ENCODE data around the gene SCN5A.

Gene SCN5A

DNA sequence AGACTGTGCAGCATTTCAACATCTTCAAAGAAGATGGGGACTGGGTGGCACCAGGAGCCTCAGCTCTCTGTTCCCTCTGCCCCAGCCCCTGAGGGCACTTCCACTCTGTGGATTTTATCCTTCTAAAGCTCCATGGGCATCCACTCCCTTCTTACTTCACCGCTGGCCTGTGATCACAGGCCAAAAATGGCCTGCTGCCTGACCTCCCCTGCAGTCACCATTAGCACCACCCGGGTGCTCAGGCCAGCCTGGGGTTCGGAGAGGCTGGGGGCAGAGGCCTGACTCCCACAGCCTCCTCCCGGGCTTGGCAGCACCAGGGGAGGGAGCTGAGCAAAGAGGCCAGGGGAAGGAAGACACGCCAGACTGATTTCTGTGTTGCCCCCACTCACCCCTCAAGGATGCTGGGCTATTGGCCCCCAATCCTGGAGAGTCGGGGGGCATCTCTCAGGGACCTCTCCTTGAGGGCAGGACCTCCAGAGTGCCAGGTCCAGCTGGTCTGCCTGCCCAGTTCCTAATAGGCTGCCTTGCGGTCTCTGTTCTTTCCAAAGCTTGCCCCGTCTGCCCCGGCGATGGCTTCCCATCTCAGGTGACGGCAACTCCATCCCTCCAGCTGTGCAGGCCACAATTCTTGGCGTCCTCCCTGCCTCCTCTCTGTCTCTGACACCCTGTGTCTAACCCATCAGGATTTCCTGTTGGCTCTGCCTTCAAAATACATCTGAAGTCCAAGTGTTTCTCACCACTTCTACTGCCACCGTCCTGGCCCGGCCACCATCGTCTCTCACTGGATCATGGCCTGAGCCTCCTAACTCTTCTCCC is 86.2 kb downstream of the SCN5A start:
- in situ Hi-C loops (cut with HindIII; ENCODE audit: low sequenced_read_pairs), result no loop called here

DNA sequence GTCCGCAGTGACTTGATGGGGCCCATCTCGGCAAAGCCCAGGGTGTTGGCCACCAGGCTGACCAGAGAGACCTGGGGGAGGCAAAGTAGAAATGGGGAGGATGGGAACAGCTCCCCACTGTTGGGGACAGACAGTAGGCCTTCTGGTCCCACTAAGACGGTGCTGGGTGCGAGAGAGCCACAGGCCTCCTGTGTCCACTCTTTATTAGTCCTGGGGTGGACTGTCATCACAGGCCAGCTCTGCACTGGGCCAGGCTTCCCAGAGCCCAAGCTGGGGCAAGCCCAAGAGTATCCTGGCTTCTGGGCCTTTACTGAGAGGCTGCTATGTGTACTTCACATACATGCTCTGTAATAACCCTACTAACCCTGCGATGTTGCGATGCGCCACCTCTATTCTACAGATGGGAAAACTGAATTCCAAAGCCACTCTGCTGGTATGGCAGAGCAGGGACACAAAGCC is 87.0 kb downstream of the SCN5A start:
- in situ Hi-C loops (cut with HindIII; ENCODE audit: low sequenced_read_pairs), result no loop called here

DNA sequence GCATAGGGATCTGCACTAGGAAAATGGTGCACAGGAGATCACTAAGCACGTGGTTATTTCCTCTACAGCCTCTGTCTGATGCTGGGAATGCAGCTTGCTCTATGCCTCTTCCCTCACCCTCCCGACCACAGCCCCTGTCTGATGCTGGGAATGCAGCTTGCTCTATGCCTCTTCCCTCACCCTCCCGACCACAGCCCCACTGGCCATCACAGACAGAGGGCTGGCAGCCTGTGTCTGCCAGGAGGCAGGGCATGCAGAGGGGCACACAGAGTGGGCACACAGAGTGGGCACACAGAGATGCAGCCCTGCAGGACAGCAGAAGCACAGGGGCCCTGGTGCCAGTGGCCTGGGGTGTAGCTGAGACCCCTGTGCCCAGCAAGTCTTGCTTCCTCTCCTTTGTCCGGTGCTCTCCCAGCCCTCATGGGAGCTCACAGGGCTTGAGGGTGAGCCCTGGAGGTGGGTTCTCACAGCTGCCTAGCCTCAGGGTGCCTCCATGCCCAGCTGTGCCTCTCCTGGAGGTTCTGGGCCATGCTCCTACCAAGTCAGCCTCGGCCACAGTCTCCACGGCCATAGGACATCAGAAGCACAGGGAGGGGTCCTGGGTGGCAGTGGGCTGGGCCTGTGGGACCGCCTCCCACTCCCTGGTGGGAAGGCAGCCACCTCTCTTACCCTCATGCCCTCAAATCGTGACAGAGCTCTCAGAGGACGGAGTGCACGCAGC is 87.6 kb downstream of the SCN5A start:
- in situ Hi-C loops (cut with HindIII; ENCODE audit: low sequenced_read_pairs), result no loop called here

DNA sequence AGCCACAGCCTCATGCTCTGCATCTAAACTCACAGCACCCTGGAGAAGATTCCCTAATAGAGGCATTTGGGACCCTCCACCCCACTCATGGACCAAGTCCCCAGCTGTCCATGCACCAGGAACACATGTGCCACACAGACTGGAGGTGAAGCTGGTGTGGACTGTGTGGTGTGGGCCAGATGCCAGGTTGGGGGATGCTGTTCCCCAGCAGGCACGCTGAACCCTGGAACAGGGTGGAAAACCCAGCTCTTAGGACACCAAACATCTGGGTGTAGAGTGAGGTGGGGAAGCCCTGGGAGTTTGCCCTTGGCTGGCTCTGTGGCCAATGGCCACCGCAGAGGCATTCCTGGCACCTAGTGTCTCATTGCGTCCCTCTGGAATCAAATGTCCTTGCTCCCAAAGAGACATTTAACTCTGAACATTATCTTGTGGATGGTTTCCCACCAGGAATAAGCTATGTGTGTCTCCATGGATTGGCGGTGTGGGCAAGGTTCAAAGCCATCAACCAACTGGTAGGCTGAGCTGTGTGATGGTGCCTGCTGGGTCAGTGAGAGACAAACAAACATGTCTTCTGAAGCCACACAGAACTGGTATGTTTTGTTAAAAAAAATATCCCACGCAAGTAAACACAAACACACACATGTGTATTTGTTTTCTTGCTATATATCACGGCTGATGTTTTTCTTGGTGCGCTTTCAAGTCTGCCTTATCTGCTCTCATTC is 88.3 kb downstream of the SCN5A start:
- in situ Hi-C loops (cut with HindIII; ENCODE audit: low sequenced_read_pairs), result no loop called here

GRCh38 chr3:38560284-38560683 is 89.2 kb downstream of the SCN5A start:
- in situ Hi-C loops (cut with HindIII; ENCODE audit: low sequenced_read_pairs), result no loop called here

DNA sequence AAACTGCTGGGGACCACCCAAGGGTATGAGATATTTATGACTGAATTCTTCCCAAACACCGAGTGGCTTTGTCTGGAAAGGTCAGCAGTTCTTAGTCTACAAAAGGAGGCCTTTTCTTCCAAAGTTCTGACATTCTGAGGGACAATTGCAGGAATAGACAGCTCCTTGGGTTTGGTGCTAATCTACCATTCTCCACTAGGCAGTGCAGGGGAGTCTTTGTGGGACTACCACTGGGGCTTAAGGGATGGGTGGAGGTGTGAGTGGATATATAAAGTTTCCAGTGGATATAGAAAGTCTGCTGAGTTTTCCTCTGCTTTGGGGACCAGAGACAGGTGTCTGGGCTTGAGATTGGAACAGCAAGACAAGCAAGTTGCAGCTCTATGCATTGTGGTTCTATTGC is 90.6 kb downstream of the SCN5A start:
- in situ Hi-C loops (cut with HindIII; ENCODE audit: low sequenced_read_pairs), result no loop called here

DNA sequence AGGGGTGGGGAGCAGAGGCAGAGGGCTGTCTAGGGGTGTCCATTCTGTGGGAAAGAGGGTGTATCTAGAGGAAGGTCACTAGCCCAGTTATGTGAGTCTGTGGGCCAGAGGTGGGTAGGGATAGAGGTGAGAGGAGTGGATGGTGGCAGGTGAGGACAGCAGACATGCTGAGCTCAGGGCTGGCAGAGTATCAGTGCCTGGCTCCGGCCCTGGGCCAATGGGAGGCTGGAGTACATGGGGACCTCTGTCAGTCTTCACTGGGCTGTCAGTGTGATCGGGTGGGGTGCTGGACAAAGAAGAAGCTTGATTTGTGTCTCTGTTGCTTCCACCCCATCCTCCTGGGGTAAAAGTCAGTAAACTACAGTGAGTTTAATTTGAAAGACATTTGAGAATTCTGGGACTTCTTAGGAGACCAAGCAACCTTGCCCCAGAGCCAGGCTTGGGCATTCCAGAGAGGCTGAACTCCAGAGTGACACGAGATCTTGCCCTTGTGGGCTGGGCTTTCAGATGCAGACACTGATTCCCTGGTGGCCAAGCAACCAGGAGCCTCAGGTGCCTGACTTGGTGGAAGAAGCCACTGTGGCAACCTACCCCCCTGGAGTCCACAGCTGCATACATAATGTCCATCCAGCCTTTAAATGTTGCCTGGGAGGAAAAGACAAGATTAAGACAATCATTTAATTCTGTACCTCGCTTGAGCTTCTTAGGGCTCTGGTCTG is 92.7 kb downstream of the SCN5A start:
- in situ Hi-C loops (cut with HindIII; ENCODE audit: low sequenced_read_pairs), result no loop called here

- in situ Hi-C loops (cut with HindIII; ENCODE audit: low sequenced_read_pairs), result no loop called here
These were observed 93.6 kb downstream of the SCN5A start for GRCh38 chr3:38555926-38556325.

DNA sequence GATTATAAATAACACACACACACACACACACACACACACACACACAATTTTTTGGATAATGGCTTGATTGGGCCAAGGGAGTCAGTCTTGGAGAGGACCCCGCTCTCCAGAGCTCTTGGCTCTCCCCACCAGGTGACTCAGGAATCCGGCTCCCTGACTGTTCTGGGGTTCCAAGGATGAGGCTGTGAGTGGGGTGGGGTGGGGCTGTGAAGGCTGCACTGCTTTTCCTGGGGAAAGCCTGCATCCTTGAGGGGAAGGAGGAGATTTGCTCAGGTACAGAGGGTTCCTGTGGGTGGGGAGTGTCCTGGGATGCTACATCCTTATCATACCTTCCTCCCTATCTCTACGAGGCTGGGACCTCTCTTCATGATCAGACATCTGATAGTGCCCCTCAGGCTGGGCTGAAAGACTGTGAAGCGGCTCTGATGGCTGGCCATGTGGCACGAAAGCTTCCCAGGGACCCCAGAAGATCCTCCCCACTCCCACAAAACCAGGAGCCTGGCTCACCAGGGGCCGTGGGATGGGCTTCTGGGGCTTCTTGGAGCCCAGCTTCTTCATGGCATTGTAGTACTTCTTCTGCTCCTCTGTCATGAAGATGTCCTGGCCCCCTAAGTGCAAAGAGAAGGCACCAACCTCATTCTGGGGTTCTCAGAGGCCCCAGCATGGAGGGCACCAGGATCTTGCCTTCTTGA is 94.2 kb downstream of the SCN5A start:
- in situ Hi-C loops (cut with HindIII; ENCODE audit: low sequenced_read_pairs), result no loop called here

DNA sequence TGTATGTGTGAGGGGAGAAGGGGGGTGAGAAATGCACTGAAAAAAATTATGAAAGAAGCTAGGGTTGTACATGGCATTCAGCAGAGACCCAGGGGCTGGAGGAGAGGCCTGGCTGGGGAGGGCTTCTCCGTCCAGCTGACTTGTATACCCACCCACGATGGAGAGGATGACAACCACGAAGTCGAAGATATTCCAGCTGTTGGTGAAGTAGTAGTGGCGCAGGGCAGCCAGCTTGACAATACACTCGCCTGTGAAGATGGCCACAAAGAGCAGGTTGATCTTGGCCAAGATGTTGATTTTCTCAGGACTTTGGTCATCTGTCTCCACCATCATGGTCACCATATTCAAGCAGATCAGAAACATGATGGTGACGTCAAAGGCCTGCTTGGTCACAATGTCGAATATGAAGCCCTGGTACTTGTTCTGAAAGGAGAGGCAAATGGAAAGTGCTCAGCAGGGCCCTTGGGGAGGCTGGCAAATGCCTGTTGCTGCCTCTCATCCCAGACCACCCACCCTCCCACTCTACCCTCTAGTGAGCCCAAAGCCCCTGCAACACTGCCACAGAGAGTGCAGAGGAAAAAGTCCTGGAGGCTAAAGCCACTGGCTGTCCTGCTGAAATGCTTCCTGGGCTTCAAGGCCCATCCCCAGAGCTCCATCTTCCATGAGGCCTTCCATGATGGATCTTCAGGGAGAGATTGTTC is 95.2 kb downstream of the SCN5A start:
- in situ Hi-C loops (cut with HindIII; ENCODE audit: low sequenced_read_pairs), result no loop called here

DNA sequence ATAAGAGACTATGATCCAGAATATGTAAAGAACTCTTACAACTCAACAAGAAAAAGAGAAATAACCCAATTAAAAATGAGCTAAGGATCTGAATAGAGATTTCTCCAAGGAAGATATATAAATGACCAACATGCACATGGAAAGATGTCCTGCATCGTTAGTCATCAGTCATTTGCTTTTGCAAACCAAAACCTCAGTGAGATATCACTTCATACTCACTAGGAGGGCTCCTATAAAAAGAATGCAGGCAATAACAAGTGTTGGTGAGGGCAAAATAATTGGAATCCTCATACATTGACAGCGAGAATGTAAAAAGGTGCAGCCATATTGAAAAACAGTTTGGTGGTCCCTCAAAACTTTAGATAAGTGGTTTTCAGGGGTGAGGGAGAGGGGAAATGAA is 96.4 kb downstream of the SCN5A start:
- in situ Hi-C loops (cut with HindIII; ENCODE audit: low sequenced_read_pairs), result no loop called here

GRCh38 chr3:38552364-38552763 is 97.1 kb downstream of the SCN5A start:
- in situ Hi-C loops (cut with HindIII; ENCODE audit: low sequenced_read_pairs), result no loop called here

- in situ Hi-C loops (cut with HindIII; ENCODE audit: low sequenced_read_pairs), result no loop called here
These were observed 98.3 kb downstream of the SCN5A start for GRCh38 chr3:38551026-38551832.

DNA sequence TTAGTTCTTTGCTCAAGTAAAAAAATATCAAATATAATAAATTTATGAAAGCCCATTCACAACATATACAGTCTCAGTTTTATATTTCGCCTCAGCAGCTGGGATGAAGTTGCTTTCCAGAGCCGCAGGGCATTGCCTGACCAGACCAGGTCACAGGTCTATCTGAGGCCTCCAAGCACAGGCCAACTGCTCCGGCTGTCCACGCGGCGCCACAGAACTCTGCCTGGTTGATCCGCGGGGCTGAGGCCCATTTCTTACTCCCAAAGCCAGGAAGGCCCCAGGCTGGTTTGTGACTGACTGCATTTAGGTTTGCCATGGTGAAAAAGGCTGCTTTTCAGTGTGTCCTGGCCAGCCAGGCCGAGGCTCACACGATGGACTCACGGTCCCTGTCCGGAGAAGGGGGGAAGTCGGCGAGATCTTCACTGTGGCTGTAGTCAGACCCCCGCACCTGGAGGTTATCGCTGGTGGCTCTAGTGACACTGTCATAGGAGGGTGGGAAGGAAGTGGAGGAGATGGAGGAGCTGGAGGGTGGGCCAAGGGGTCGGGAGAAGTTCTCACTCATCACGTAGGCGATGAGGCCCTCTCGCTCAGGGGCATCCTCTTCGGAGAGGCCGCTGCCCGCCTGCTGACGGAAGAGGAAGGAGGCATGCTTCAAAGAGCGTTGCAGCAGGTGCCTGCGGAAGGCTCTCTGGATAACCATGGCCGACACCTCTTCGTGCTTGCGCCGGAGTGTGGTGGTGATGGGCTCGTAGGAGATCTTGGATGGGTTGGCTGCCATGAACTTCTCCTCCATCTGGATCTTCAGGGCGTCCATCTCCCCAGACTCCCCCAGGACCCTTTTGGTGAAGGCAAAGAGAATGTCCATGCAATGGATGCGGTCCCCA is 99.3 kb downstream of the SCN5A start:
- in situ Hi-C loops (cut with HindIII; ENCODE audit: low sequenced_read_pairs), result no loop called here

DNA sequence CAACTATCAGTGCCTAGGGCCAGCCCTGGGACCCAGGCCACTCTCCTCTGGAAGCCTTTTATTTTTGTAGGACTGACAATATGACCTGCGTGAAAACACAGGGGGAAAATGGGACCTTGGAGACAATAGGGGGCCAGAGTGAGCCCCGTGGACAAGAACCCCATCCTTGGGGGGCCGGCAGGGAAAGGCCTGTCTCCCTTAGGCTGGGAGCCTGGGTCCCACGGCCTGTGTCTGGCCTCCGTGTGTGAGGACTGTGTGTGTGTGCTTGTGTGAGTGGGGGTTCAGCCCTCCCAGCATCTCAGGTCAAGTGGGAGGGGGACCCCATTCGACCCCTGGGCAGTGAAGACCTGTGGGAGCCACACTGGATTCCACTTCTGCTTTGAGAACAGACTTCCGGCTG is 100.0 kb downstream of the SCN5A start:
- in situ Hi-C loops (cut with HindIII; ENCODE audit: low sequenced_read_pairs), result no loop called here

- in situ Hi-C loops (cut with HindIII; ENCODE audit: low sequenced_read_pairs), result no loop called here
These were observed 100.4 kb downstream of the SCN5A start for GRCh38 chr3:38549082-38549481.

DNA sequence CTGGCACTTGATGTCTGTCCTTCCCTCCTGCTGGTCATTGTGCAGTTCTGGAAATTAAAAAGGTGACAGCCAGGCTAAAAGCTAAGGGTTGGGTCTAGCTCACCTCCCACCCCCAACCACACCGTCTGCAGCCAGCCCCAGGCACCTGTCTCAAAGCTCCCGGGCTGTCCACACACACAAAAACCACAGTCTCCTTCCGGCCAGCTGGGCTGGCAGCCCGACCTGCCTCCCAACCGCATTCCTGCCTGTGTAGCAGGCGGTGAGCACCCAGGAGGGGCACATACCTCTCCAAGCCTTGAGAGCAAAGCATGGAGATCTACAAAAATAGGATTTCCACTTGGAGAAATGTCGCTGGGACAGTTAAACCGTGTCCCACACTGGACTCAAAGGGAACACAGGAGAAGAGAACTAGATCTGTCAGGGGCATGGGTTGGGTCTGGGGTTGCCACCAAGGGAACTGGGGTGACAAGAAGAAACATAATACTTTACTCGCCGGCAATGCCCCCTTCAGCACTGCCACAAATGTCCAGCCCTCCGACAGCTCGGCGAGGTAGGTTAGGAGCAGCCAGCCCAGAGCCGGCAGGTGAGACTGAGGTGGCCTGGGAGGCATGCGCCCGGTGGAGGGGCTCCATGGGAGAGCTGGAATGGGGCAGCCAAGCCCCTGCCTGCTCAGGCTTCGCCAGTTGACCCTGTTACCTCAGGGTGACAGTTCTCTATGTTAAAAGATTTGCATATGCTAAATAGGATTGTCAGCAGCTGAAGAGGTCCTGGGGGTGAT is 101.1 kb downstream of the SCN5A start:
- in situ Hi-C loops (cut with HindIII; ENCODE audit: low sequenced_read_pairs), result no loop called here
